Common myeloid progenitor, CD34-positive (primary cell): ENCODE results near the gene BLTP1.

ENCODE experiments used
- CTCF ChIA-PET: fragments of 350-600 bp; sonication (Branson Sonifier 250); formaldehyde crosslinking; loops from one replicate; lab custom pipeline; 2021; ENCODE audit warnings: antibody characterized with exemption; lab: Charles Lee
- POLR2A ChIA-PET: fragments of 350-600 bp; sonication (Branson Sonifier 250); formaldehyde crosslinking; loops from one replicate; lab custom pipeline; 2021; ENCODE audit warnings: antibody characterized with exemption; lab: Charles Lee
- DNase-seq, 3 donors: peaks; one replicate each; pipeline versions ENCODE4 v3.0.0 to v3.0.0-alpha.2; 2013
- H3K27ac ChIP-seq, 2 experiments: 1 replicate in 1 of 2; 2 replicates in 1 of 2; pipeline ENCODE4 v1.7.0; 2013; ENCODE audit warnings: inconsistent platforms in 2 of 2, low read length in 2 of 2, mild to moderate bottlenecking in 2 of 2, low read depth in 1 of 2, moderate library complexity in 1 of 2; ENCODE audit not compliant: severe bottlenecking in 2 of 2, insufficient read depth in 1 of 2, poor library complexity in 1 of 2
- H3K27me3 ChIP-seq, 5 experiments: replicated peaks in 2 of 5; 1 replicate in 3 of 5; 2 replicates in 2 of 5; pipeline versions ENCODE4 v1.6.1 to v1.7.0; 2013; ENCODE audit warnings: low read length in 4 of 5, mild to moderate bottlenecking in 2 of 5, moderate library complexity in 2 of 5, inconsistent platforms in 1 of 5; ENCODE audit not compliant: insufficient read depth in 5 of 5, control insufficient read depth in 4 of 5
- H3K36me3 ChIP-seq, 4 experiments: 1 replicate in 2 of 4; 2 replicates in 2 of 4; pipeline versions ENCODE4 v1.6.1 to v1.7.0; 2013; ENCODE audit warnings: low read length in 3 of 4, control low read depth in 1 of 4, mild to moderate bottlenecking in 1 of 4; ENCODE audit not compliant: control insufficient read depth in 4 of 4, insufficient read depth in 4 of 4
- H3K4me1 ChIP-seq, 4 experiments: 1 replicate in 3 of 4; 2 replicates in 1 of 4; pipeline versions ENCODE4 v1.6.1 to v1.7.1; 2013; ENCODE audit warnings: low read length in 3 of 4, mild to moderate bottlenecking in 3 of 4, control low read depth in 1 of 4, inconsistent platforms in 1 of 4, moderate library complexity in 1 of 4; ENCODE audit not compliant: control insufficient read depth in 4 of 4, insufficient read depth in 4 of 4; ENCODE audit errors: control extremely low read depth in 1 of 4
- H3K4me3 ChIP-seq, 7 experiments: 1 replicate in 4 of 7; 2 replicates in 3 of 7; pipeline versions ENCODE4 v1.5.1 to v1.7.0; 2013; ENCODE audit warnings: mild to moderate bottlenecking in 7 of 7, low read length in 6 of 7, moderate library complexity in 6 of 7, inconsistent platforms in 2 of 7, low read depth in 2 of 7, control low read depth in 1 of 7; ENCODE audit not compliant: insufficient read depth in 4 of 7, control insufficient read depth in 1 of 7; ENCODE audit errors: extremely low read depth in 1 of 7
- H3K9me3 ChIP-seq, 5 experiments: 1 replicate in 4 of 5; 2 replicates in 1 of 5; pipeline versions ENCODE4 v1.6.1 to v1.7.1; 2013; ENCODE audit warnings: low read length in 4 of 5, mild to moderate bottlenecking in 2 of 5, inconsistent platforms in 1 of 5, low read depth in 1 of 5, moderate library complexity in 1 of 5; ENCODE audit not compliant: control insufficient read depth in 4 of 5, insufficient read depth in 2 of 5; ENCODE audit errors: control extremely low read depth in 1 of 5
- WGBS: methylation state at CpG from one replicate; pipeline ENCODE4 v1.1.5; 2013; ENCODE audit not compliant: insufficient coverage; 5-methylcytosine and 5-hydroxymethylcytosine counted together

The BLTP1 gene

DNA sequence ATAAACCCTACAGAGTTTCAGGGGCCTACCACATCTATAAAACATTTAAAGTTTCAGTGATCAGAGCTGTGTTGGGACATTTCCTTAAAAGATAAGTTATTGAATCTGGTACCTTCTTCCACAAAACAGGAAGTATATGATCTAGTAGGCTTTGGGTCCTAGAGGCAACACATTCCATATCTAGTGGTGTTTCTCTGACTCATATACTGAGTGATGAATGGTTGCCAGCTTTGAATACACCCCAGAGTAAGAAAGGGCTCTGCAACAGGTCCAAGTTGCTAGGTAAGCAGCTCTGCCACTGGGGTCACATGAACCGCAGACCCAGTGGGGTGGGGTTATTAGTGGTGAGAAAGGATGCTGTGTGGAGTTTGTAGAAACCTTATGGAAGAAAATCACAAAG is 32.4 kb upstream of the BLTP1 start:
- Histone ChIP-seq H3K4me1 (no peaks in the 10 kb centered on the region), H3K36me3 (no peaks in the 10 kb centered on the region), H3K27me3 (no peaks in the 10 kb centered on the region), H3K9me3 (peaks cover 0 to 4% (median 0%) of the 10 kb centered on the region in 5 experiments), H3K27ac (no peak overlapping the region), H3K4me3 (no peak overlapping the region)
- POLR2A ChIA-PET, result no interaction called here
- CTCF ChIA-PET, result no interaction called here
- WGBS, result 100% methylated on average over 1 of the region's 1 CpG
- no peak for DNase-seq

DNA sequence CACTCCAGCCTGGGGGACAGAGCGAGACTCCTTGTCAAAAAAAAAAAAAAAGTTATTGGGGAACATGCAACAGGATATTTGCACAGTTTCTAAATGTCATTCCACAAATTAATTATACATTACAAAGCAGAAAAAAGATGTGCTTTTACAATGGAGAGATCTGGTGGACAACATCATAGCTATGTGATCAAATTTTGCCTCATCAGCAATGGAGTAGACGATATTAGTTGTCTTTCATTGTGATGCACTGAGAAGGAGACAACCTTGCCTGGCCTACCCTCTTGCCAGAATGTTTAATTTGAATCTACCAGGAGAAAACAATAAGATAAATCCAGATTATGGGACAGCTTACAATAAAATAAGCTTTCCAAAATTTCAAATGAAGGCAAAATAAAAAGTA is 30.5 kb upstream of the BLTP1 start:
- no peaks in the 10 kb centered on the region for H3K36me3 ChIP-seq
- no CpG with 5 or more reads among the region's 2 CpGs for WGBS
- H3K27ac ChIP-seq, result no peak overlapping the region
- DNase-seq, result no peak
- H3K4me3 ChIP-seq, result no peak overlapping the region
- no peaks in the 10 kb centered on the region for H3K27me3 ChIP-seq
- H3K4me1 ChIP-seq, result no peaks in the 10 kb centered on the region
- POLR2A ChIA-PET, result no interaction called here
- CTCF ChIA-PET, result no interaction called here
- H3K9me3 ChIP-seq, result peaks cover 0 to 4% (median 0%) of the 10 kb centered on the region in 5 experiments

DNA sequence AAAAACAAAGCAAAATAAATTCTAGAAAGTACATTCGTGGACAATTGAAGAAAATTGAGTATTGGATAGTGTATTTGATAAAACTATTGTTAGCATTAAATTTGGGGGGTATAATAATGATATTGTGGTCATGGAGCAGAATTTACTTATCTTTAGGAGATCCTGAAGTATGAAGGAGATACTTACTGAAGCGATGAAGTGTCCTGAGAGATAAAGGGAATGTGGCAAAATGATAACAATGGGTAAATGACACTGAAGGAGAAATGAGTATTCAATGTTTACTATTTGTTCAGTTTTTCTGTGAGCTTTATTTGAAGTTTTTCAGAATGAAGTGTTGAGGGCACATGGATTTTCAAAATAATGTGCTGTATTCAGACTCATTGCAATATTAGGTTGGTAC is 30.0 kb upstream of the BLTP1 start:
- no peak overlapping the region for H3K4me3 ChIP-seq
- H3K27ac ChIP-seq, result no peak overlapping the region
- POLR2A ChIA-PET, result no interaction called here
- CTCF ChIA-PET, result no interaction called here
- H3K4me1 ChIP-seq, result no peaks in the 10 kb centered on the region
- 95% methylated on average over 2 of the region's 2 CpGs for WGBS
- peaks cover 0 to 4% (median 0%) of the 10 kb centered on the region in 5 experiments for H3K9me3 ChIP-seq
- DNase-seq, result no peak
- no peaks in the 10 kb centered on the region for H3K36me3 ChIP-seq
- H3K27me3 ChIP-seq, result no peaks in the 10 kb centered on the region

DNA sequence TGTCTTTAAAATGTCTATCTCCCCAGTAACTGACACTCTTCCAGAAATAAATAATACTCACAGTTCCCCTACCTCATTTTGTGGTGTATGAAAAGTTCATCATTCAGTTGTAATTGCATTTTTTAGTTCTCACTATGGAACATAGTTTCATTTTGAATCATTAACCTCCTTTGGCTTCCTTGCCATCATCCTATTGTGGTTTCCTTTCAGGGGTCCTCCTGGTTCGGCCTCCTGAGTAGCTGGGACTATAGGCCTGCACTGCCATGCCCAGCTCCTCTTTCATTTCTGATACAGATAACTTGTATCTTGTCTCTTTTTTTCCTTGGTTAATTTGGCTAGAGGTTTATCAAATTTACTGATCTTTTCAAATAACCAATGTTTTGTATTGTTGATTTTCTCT is 23.1 kb upstream of the BLTP1 start:
- H3K27me3 ChIP-seq, result no peaks in the 10 kb centered on the region
- H3K4me3 ChIP-seq, result no peak overlapping the region
- ChIA-PET POLR2A (no interaction called here), CTCF (no interaction called here)
- no CpG with 5 or more reads among the region's 1 CpG for WGBS
- no peaks in the 10 kb centered on the region for H3K4me1 ChIP-seq
- H3K27ac ChIP-seq, result no peak overlapping the region
- no peaks in the 10 kb centered on the region for H3K9me3 ChIP-seq
- DNase-seq, result no peak
- no peaks in the 10 kb centered on the region for H3K36me3 ChIP-seq

DNA sequence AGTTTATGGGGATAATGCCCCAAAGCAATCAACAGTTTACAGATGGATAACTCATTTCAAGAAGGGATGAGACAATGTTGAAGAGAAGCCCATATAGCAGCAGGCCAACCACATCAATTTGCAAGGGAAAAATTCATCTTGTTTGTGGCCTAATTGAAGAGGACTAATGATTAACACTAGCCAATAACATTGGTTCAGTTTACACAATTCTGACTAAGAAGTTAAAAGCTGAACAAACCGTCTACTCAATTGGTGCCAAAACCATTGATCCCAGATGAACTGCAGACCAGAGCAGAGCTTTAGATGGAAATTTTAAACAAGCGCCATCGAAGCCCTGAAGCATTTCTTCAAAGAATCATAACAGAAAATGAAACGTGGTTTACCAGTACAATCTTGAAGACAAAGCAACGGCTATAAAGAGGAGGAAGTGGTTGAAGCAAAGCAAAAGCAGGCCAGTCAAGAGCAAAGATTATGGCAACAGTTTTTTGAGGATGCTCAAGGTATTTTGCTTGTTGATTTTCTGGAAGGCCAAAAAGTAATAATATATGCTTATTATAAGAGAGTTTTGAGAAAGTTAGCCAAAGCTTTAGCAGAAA is 20.5 kb upstream of the BLTP1 start:
- H3K36me3 ChIP-seq, result no peaks in the 10 kb centered on the region
- WGBS, result 91% methylated on average over 3 of the region's 5 CpGs
- no peaks in the 10 kb centered on the region for H3K27me3 ChIP-seq
- DNase-seq, result peak in 1 of 3 donors; percentile 17
- H3K4me3 ChIP-seq, result no peak overlapping the region
- no peaks in the 10 kb centered on the region for H3K4me1 ChIP-seq
- H3K9me3 ChIP-seq, result no peaks in the 10 kb centered on the region
- POLR2A ChIA-PET, result no interaction called here
- H3K27ac ChIP-seq, result no peak overlapping the region
- CTCF ChIA-PET, result no interaction called here

DNA sequence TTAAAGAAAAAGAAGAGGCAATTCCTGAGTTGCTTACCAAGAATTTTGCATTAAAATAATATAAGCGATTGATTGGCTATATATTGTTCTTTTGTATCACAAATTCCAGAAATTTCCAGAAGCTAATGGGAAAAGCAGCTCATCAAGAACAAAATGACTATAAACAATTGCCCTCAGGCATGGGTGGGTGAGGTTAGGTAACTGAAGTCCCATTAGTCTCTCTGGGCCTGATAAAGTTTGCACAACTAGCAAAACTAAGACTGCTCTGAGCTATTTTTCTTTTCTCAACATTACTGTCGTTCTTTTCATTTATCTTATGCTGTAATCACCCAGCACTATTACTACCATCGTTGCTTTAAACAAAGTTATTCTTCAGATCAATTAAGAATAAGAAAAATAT is 19.2 kb upstream of the BLTP1 start:
- DNase-seq, result no peak
- ChIA-PET CTCF (interaction anchor here (1.1 kb wide), 1 partner anchor 12 kb away, joined by 3 read pairs; no protein-coding TSS in a partner anchor), POLR2A (no interaction called here)
- H3K4me3 ChIP-seq, result no peak overlapping the region
- H3K9me3 ChIP-seq, result no peaks in the 10 kb centered on the region
- H3K36me3 ChIP-seq, result no peaks in the 10 kb centered on the region
- no peak overlapping the region for H3K27ac ChIP-seq
- H3K4me1 ChIP-seq, result no peaks in the 10 kb centered on the region
- no peaks in the 10 kb centered on the region for H3K27me3 ChIP-seq
- WGBS, result no CpG with 5 or more reads among the region's 3 CpGs

DNA sequence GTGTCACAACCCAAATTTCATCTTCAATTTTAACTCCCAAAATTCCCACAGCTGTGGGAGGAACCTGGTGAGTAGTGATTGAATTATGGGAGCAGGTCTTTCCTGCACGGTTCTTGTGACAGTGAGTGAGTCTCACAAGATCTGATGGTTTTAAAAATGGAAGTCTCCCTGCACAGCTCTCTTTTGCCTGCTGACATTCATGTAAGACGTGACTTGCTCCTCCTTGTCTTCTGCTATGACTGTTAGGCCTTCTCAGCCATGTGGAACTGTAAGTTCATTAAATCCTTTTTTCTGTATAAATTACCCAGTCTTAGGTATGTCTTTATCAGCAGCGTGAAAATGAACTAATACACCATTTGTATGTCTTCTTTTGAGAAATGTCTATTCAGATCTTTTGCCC is 13.0 kb upstream of the BLTP1 start:
- CTCF ChIA-PET, result no interaction called here
- no peak overlapping the region for H3K4me3 ChIP-seq
- no peak for DNase-seq
- 100% methylated on average over 1 of the region's 3 CpGs for WGBS
- H3K36me3 ChIP-seq, result no peaks in the 10 kb centered on the region
- POLR2A ChIA-PET, result no interaction called here
- H3K9me3 ChIP-seq, result no peaks in the 10 kb centered on the region
- no peaks in the 10 kb centered on the region for H3K27me3 ChIP-seq
- H3K27ac ChIP-seq, result no peak overlapping the region
- no peaks in the 10 kb centered on the region for H3K4me1 ChIP-seq
